ENCODE results near the gene HPGDS.

DNA sequence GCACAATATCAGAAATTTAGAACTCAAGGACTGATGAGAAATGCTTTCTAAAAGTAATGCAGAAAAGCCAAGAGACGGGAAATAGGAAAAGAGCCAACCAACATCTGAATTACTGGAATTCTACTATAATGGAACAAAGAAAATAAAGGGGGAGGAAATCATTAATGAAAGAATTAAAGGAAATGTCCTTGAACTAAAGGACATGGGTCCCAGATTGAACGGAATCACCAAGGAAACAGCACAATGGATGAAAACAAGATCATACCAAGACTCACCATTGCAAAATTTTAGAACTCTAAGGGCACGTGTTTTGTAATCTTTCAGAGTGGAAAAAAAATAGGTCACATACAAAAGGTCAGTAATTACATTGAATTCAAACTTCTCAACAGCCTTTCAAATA lies 35.9 kb downstream of the HPGDS start:
- TF ChIP-seq, protein P1, sequence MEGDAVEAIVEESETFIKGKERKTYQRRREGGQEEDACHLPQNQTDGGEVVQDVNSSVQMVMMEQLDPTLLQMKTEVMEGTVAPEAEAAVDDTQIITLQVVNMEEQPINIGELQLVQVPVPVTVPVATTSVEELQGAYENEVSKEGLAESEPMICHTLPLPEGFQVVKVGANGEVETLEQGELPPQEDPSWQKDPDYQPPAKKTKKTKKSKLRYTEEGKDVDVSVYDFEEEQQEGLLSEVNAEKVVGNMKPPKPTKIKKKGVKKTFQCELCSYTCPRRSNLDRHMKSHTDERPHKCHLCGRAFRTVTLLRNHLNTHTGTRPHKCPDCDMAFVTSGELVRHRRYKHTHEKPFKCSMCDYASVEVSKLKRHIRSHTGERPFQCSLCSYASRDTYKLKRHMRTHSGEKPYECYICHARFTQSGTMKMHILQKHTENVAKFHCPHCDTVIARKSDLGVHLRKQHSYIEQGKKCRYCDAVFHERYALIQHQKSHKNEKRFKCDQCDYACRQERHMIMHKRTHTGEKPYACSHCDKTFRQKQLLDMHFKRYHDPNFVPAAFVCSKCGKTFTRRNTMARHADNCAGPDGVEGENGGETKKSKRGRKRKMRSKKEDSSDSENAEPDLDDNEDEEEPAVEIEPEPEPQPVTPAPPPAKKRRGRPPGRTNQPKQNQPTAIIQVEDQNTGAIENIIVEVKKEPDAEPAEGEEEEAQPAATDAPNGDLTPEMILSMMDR (IDR thresholded peaks at IDR 0.05 in 4 of 5, conservative IDR thresholded peaks at IDR 0.05 in 1 of 5): no peak
- no peak for TF ChIP-seq POLR2A (IDR thresholded peaks at IDR 0.05)
